IMR-90 (cell line): ENCODE data around the gene NOP16. TPM values are rescaled to one million over a fixed set of nuclear protein-coding genes. Genes with fewer than 3 reads are reported as not detected.
A peak's percentile ranks its signal among the peaks of the same experiment; 100 is the strongest.

Experiments
- ATAC-seq: fragments of 200-7000 bp; cut with Tn5 transposase; 2 replicates; pipeline ENCODE4 v1.9.1; 2020; ENCODE audit warnings: low read depth, mild to moderate bottlenecking, moderate library complexity
- BruUV-seq: library from RNA; stranded (reverse); fragments of 400-500 nt; replicated peaks from 2 replicates; lab custom pipeline; 2021; lab: Mats Ljungman, UMichigan
- CTCF ChIA-PET: fragments of 300-600 bp; formaldehyde crosslinking; extraction: SDS; loops from one replicate; lab custom pipeline; 2021; ENCODE audit warnings: antibody characterized with exemption; lab: Yijun Ruan, JAX
- POLR2A ChIA-PET: fragments of 300-600 bp; sonication (Branson Sonifier 250); formaldehyde crosslinking; loops from one replicate; lab custom pipeline; 2022; ENCODE audit warnings: antibody characterized with exemption; ENCODE audit not compliant: unreplicated experiment; lab: Charles Lee
- DNase-seq: peaks from one replicate; pipeline ENCODE4 v3.0.0; 2013
- H2AFZ ChIP-seq: replicated peaks from 2 replicates; pipeline ENCODE3; 2013; ENCODE audit warnings: low read length, mild to moderate bottlenecking; ENCODE audit not compliant: poor library complexity
- H2AK5ac ChIP-seq: 2 replicates; pipeline ENCODE4 v1.6.1; 2013; ENCODE audit warnings: low read depth, low read length, inconsistent platforms
- H2AK9ac ChIP-seq: replicated peaks from 2 replicates; pipeline ENCODE3; 2013; ENCODE audit warnings: mild to moderate bottlenecking, low read depth, low read length, moderate library complexity; ENCODE audit not compliant: poor library complexity
- H2BK120ac ChIP-seq: 2 replicates; pipeline ENCODE4 v1.6.1; 2013; ENCODE audit warnings: low read depth, low read length, inconsistent platforms
- H2BK15ac ChIP-seq: 3 replicates; pipeline ENCODE4 v1.6.1; 2013; ENCODE audit warnings: low read depth, low read length, inconsistent platforms
- H2BK20ac ChIP-seq: 2 replicates; pipeline ENCODE4 v1.6.1; 2013; ENCODE audit warnings: low read depth, mild to moderate bottlenecking, inconsistent platforms, low read length, moderate library complexity
- H2BK5ac ChIP-seq: 2 replicates; pipeline ENCODE4 v1.6.1; 2013; ENCODE audit warnings: mild to moderate bottlenecking, low read depth, low read length, inconsistent platforms; ENCODE audit not compliant: poor library complexity, severe bottlenecking
- H3K14ac ChIP-seq: replicated peaks from 2 replicates; pipeline ENCODE4 v1.6.1; 2013; ENCODE audit warnings: low read depth, low read length, inconsistent platforms
- H3K18ac ChIP-seq: 2 replicates; pipeline ENCODE4 v1.6.1; 2013; ENCODE audit warnings: low read depth, low read length, control low read depth
- H3K23ac ChIP-seq: 2 replicates; pipeline ENCODE4 v1.6.1; 2013; ENCODE audit warnings: low read depth, low read length, inconsistent platforms
- H3K27ac ChIP-seq: 2 replicates; pipeline ENCODE4 v1.5.1; 2013; ENCODE audit warnings: mild to moderate bottlenecking, control low read depth, low read length; ENCODE audit not compliant: insufficient read depth
- H3K27me3 ChIP-seq: 2 replicates; pipeline ENCODE4 v1.6.1; 2013; ENCODE audit warnings: low read length; ENCODE audit not compliant: control insufficient read depth, insufficient read depth
- H3K36me3 ChIP-seq: 2 replicates; pipeline ENCODE4 v1.6.1; 2013; ENCODE audit warnings: low read length, mixed read lengths; ENCODE audit not compliant: control insufficient read depth, insufficient read depth
- H3K4ac ChIP-seq: 2 replicates; pipeline ENCODE4 v1.6.1; 2013; ENCODE audit warnings: low read depth, low read length, inconsistent platforms
- H3K4me1 ChIP-seq: 2 replicates; pipeline ENCODE4 v1.6.1; 2013; ENCODE audit warnings: low read length, mixed read lengths; ENCODE audit not compliant: control insufficient read depth, insufficient read depth
- H3K4me2 ChIP-seq: 2 replicates; pipeline ENCODE4 v1.6.1; 2013; ENCODE audit warnings: low read depth, mild to moderate bottlenecking, control low read depth, low read length, moderate library complexity
- H3K4me3 ChIP-seq: 2 replicates; pipeline ENCODE4 v1.5.1; 2013; ENCODE audit warnings: low read depth, mild to moderate bottlenecking, control low read depth, low read length, moderate library complexity; ENCODE audit not compliant: insufficient read depth
- H3K56ac ChIP-seq: 2 replicates; pipeline ENCODE4 v1.6.1; 2013; ENCODE audit warnings: low read length, inconsistent platforms; ENCODE audit not compliant: insufficient read depth; ENCODE audit errors: extremely low read depth
- H3K79me1 ChIP-seq, 2 experiments: 2 replicates each; pipeline ENCODE4 v1.6.1; 2013; ENCODE audit warnings: low read length in 2 of 2, inconsistent platforms in 1 of 2, low read depth in 1 of 2
- H3K9ac ChIP-seq: 2 replicates; pipeline ENCODE4 v1.6.1; 2013; ENCODE audit warnings: low read depth, low read length, control low read depth
- H3K9me1 ChIP-seq: 2 replicates; pipeline ENCODE4 v1.6.1; 2013; ENCODE audit warnings: low read length, inconsistent platforms; ENCODE audit not compliant: insufficient read depth
- H3K9me3 ChIP-seq: 2 replicates; pipeline ENCODE4 v1.6.1; 2013; ENCODE audit warnings: low read length; ENCODE audit not compliant: control insufficient read depth, insufficient read depth
- H4K20me1 ChIP-seq: 2 replicates; pipeline ENCODE4 v1.6.1; 2013; ENCODE audit warnings: low read length, inconsistent platforms; ENCODE audit not compliant: insufficient read depth
- H4K5ac ChIP-seq: 2 replicates; pipeline ENCODE4 v1.6.1; 2013; ENCODE audit warnings: mild to moderate bottlenecking, low read depth, low read length, control low read depth
- H4K8ac ChIP-seq, 2 experiments: 2 replicates each; pipeline ENCODE4 v1.6.1; 2013; ENCODE audit warnings: low read depth in 2 of 2, low read length in 2 of 2, control low read depth in 1 of 2, inconsistent platforms in 1 of 2
- H4K91ac ChIP-seq: 2 replicates; pipeline ENCODE4 v1.6.1; 2013; ENCODE audit warnings: low read depth, low read length, inconsistent platforms; ENCODE audit not compliant: insufficient read depth
- BHLHE40 ChIP-seq: fragments of 150-350 bp; IDR thresholded peaks from 2 replicates; pipeline ENCODE4 v1.6.1; 2016; ENCODE audit warnings: mild to moderate bottlenecking, low read depth, low read length
- CHD1 ChIP-seq: IDR thresholded peaks from 2 replicates; pipeline ENCODE4 v1.6.1; 2012; ENCODE audit warnings: low read depth, low read length, improper control_type of control experiment
- MAFK ChIP-seq: IDR thresholded peaks from 2 replicates; pipeline ENCODE4 v1.6.1; 2012; ENCODE audit warnings: low read depth, low read length, improper control_type of control experiment
- MAZ ChIP-seq: IDR thresholded peaks from 2 replicates; pipeline ENCODE4 v1.6.1; 2012; ENCODE audit warnings: low read depth, mild to moderate bottlenecking, low read length, improper control_type of control experiment, moderate library complexity, borderline replicate concordance
- MXI1 ChIP-seq: IDR thresholded peaks from 2 replicates; pipeline ENCODE4 v1.6.1; 2012; ENCODE audit warnings: low read depth, mild to moderate bottlenecking, low read length, moderate library complexity, borderline replicate concordance
- NFE2L2 ChIP-seq: fragments of 150-350 bp; IDR thresholded peaks from 2 replicates; pipeline ENCODE4 v1.6.1; 2016; ENCODE audit warnings: low read depth, mild to moderate bottlenecking, low read length
- POLR2A ChIP-seq: IDR thresholded peaks from 2 replicates; pipeline ENCODE4 v1.6.1; 2012; ENCODE audit warnings: mild to moderate bottlenecking, low read depth, low read length
- RAD21 ChIP-seq: IDR thresholded peaks from 2 replicates; pipeline ENCODE4 v1.6.1; 2012; ENCODE audit warnings: low read length, improper control_type of control experiment
- RCOR1 ChIP-seq: IDR thresholded peaks from 2 replicates; pipeline ENCODE4 v1.6.1; 2012; ENCODE audit warnings: mild to moderate bottlenecking, low read length, improper control_type of control experiment; ENCODE audit not compliant: insufficient replicate concordance
- RFX5 ChIP-seq: IDR thresholded peaks from 2 replicates; pipeline ENCODE4 v1.8.0; 2012; ENCODE audit warnings: low read depth, mild to moderate bottlenecking, low read length, moderate library complexity
- SMC3 ChIP-seq: fragments of 150-350 bp; IDR thresholded peaks from 2 replicates; pipeline ENCODE4 v1.6.1; 2016; ENCODE audit warnings: low read depth, mild to moderate bottlenecking, antibody characterized with exemption, low read length, moderate library complexity
- WGBS, 2 experiments: methylation state at CpG; one replicate each; pipeline versions ENCODE4 v1.1.5 to v1.1.7; 2013; ENCODE audit warnings: missing lambda C conversion rate in 2 of 2; ENCODE audit not compliant: insufficient read length in 1 of 2; ENCODE audit errors: extremely low coverage in 2 of 2; 5-methylcytosine and 5-hydroxymethylcytosine counted together
- dilution Hi-C: fragments of 300-500 bp; cut with HindIII; formaldehyde crosslinking; loops from one replicate; pipeline ENCODE4 v1.14.3; 2018; ENCODE audit warnings: low sequenced_read_pairs; ENCODE audit not compliant: unreplicated experiment
- in situ Hi-C: fragments of 300-500 bp; cut with MboI; formaldehyde crosslinking; loops from 3 replicates; pipeline ENCODE4 v1.14.3; 2019; ENCODE audit warnings: low sequenced_read_pairs, inconsistent platforms, mixed read lengths
- intact Hi-C: fragments of 100-400 bp; cut with micrococcal nuclease; formaldehyde crosslinking; loops from 2 replicates; pipeline ENCODE4 v1.10.0; 2022
- polyA plus RNA-seq, 3 experiments: library from polyadenylated mRNA; depleted of rRNA; stranded (reverse); fragments of >200 nt; gene quantifications; 2 replicates each; pipeline ENCODE4 v1.2.3, GENCODE V29; 2012; ENCODE audit warnings: low replicate concordance in 1 of 3
- total RNA-seq: library from RNA; depleted of rRNA; stranded (reverse); fragments of >200 nt; gene quantifications from 2 replicates; pipeline ENCODE4 v1.2.3, GENCODE V29; 2012
- TF ChIP-seq, protein P1 (sequence below): fragments of 150-350 bp; IDR thresholded peaks from 2 replicates; pipeline ENCODE4 v1.6.1; 2016; ENCODE audit warnings: low read depth, mild to moderate bottlenecking, low read length, moderate library complexity, borderline replicate concordance

NOP16 gene
- total and polyA plus RNA-seq, 2 of the 4 experiments (the other 2 are of a cell fraction), result 28.0 to 60.4 TPM

DNA sequence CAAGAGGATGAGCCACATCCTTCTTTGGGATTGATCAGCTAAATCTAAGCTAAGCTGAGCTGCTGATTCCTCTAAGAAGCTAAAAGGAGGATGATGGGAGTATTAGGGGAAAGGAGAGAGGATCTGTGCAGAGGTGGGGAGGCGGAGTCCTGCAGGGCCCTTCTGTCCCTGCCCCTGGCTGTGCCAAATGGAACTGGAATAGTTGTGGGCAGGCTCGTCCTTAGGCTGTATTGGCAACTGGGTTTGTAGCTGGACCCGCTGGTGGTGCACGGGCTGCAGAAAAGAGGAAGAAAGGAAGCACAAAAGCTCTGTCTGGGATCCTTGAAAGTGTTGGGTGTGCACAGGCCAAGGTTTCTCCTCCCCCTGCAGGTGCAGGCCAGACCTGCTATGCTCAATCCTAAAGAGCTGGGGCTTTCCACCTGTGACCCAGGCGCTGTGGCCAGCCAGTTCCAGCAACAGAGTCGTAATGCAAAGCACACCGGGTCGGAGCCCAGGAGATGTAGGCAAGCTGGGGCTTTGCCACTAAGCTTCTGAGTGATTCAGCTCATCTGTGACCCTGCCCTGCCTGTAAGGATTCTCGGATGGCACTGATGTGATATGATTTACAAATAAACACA lies 18.1 kb upstream of the NOP16 start:
- no peak overlapping the region for H3K56ac ChIP-seq
- no peak overlapping the region for H4K5ac ChIP-seq
- dilution Hi-C loops, result no loop called here
- H3K4me3 ChIP-seq, result no peak overlapping the region
- CTCF ChIA-PET, result no interaction called here
- H2AK5ac ChIP-seq, result no peak overlapping the region
- H3K9me1 ChIP-seq, result peaks cover 7% of the 10 kb centered on the region
- 88% methylated on average over 3 of the region's 9 CpGs; no CpG with 5 or more reads in 1 of the 2 experiments for WGBS, 2 experiments
- no peak overlapping the region for H2AFZ ChIP-seq
- in situ Hi-C loops, result no loop called here
- H2AK9ac ChIP-seq, result peak overlapping the region; percentile 9
- peaks cover 17 to 22% of the 10 kb centered on the region in 2 experiments for H3K79me1 ChIP-seq
- no peak overlapping the region for H4K91ac ChIP-seq
- TF ChIP-seq MAFK, result no peak
- no peak for TF ChIP-seq RFX5
- TF ChIP-seq RCOR1, result no peak
- no peak for TF ChIP-seq RAD21
- no peak for TF ChIP-seq NFE2L2
- no peak for TF ChIP-seq CHD1
- TF ChIP-seq MAZ, result no peak
- no peak for TF ChIP-seq MXI1
- TF ChIP-seq POLR2A, result no peak
- TF ChIP-seq, protein P1, sequence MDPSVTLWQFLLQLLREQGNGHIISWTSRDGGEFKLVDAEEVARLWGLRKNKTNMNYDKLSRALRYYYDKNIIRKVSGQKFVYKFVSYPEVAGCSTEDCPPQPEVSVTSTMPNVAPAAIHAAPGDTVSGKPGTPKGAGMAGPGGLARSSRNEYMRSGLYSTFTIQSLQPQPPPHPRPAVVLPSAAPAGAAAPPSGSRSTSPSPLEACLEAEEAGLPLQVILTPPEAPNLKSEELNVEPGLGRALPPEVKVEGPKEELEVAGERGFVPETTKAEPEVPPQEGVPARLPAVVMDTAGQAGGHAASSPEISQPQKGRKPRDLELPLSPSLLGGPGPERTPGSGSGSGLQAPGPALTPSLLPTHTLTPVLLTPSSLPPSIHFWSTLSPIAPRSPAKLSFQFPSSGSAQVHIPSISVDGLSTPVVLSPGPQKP, result no peak
- TF ChIP-seq SMC3, result no peak
- no peak for TF ChIP-seq BHLHE40
- no TSS peak for BruUV-seq
- H3K36me3 ChIP-seq, result peaks cover 29% of the 10 kb centered on the region
- H3K14ac ChIP-seq, result no peak overlapping the region
- intact Hi-C loops, result no loop called here
- no peak overlapping the region for H3K9ac ChIP-seq
- H3K27me3 ChIP-seq, result no peaks in the 10 kb centered on the region
- H2BK20ac ChIP-seq, result no peak overlapping the region
- DNase-seq (no peak), ATAC-seq (no peak)
- POLR2A ChIA-PET, result no interaction called here
- H3K4me1 ChIP-seq, result no peaks in the 10 kb centered on the region
- H2BK5ac ChIP-seq, result no peak overlapping the region
- no peak overlapping the region for H3K23ac ChIP-seq
- no peak overlapping the region for H3K4me2 ChIP-seq
- no peak overlapping the region for H3K27ac ChIP-seq
- peaks cover 13% of the 10 kb centered on the region for H4K20me1 ChIP-seq
- no peak overlapping the region for H3K4ac ChIP-seq
- H4K8ac ChIP-seq, result no peak overlapping the region
- H2BK15ac ChIP-seq, result no peak overlapping the region
- no peaks in the 10 kb centered on the region for H3K9me3 ChIP-seq
- H3K18ac ChIP-seq, result no peak overlapping the region
- no peak overlapping the region for H2BK120ac ChIP-seq
